Amniotic epithelial cell (primary cell): ENCODE measurements around the gene ELP1.
"Not testable (repeated sequence)": the region's sequence is repeated elsewhere in the genome, so short reads cannot be mapped to it uniquely, and the experiment has no call there.

Experiments
- DNase-seq: peaks from one replicate; pipeline ENCODE4 v3.0.0-alpha.2; 2010; ENCODE audit warnings: low read depth

ELP1 gene, protein sequence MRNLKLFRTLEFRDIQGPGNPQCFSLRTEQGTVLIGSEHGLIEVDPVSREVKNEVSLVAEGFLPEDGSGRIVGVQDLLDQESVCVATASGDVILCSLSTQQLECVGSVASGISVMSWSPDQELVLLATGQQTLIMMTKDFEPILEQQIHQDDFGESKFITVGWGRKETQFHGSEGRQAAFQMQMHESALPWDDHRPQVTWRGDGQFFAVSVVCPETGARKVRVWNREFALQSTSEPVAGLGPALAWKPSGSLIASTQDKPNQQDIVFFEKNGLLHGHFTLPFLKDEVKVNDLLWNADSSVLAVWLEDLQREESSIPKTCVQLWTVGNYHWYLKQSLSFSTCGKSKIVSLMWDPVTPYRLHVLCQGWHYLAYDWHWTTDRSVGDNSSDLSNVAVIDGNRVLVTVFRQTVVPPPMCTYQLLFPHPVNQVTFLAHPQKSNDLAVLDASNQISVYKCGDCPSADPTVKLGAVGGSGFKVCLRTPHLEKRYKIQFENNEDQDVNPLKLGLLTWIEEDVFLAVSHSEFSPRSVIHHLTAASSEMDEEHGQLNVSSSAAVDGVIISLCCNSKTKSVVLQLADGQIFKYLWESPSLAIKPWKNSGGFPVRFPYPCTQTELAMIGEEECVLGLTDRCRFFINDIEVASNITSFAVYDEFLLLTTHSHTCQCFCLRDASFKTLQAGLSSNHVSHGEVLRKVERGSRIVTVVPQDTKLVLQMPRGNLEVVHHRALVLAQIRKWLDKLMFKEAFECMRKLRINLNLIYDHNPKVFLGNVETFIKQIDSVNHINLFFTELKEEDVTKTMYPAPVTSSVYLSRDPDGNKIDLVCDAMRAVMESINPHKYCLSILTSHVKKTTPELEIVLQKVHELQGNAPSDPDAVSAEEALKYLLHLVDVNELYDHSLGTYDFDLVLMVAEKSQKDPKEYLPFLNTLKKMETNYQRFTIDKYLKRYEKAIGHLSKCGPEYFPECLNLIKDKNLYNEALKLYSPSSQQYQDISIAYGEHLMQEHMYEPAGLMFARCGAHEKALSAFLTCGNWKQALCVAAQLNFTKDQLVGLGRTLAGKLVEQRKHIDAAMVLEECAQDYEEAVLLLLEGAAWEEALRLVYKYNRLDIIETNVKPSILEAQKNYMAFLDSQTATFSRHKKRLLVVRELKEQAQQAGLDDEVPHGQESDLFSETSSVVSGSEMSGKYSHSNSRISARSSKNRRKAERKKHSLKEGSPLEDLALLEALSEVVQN (N-terminal part only)

DNA sequence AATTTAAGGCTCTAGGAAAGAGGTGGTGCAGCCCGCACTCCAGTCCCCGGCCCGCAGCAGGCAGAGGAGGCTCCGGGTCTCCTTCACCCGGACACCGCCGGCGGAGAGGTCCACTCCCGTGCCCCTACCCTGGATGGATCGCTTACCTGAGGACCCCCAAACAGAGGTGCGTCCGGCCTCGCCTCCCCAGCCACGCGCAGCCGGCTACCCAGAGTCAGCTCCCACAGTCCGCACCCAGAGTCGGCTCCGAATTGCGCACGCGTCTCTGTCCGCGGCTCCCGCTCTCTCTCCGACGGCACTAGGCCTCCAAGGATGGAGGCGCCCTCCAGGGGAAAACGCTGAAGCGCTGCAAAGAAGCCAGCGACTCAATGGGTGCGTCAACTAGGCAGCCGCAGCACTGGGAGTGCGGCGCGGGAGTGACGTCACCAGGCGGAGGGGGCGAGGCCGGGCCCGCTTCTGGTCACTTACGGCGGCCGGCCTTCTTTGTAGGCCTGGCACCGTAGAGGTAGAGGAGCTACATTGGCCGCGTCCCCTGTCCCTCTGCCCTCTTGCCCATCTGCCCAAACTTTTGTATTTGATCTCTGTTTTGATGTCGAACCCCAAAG lies at the start of gene ELP1:
ELP1 (minus strand) TSS at position 407 of the 605 bp plus-strand sequence. CDS start 2,978 bp downstream, outside the sequence.
- DNase-seq, result peak; percentile 93

DNA sequence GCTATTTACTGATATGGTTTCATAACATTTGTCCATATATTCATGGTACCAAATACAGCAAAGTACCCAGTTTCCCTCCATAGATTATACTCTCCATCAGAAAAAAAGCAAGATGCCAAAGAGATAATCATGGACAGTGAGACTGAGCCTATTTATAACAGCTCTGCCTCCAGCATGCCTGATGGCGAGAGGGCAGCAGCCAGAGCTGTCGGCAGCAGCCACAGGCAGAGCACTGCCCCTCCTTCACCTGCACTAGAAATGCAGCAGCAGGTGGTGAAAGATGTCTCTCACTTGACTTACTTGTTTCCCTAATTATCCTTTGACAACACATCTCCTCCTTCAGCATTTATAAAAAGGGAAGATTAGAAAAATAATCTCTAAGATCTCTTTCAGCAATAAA lies 47.0 kb upstream of the ELP1 start:
- DNase-seq, result no peak

DNA sequence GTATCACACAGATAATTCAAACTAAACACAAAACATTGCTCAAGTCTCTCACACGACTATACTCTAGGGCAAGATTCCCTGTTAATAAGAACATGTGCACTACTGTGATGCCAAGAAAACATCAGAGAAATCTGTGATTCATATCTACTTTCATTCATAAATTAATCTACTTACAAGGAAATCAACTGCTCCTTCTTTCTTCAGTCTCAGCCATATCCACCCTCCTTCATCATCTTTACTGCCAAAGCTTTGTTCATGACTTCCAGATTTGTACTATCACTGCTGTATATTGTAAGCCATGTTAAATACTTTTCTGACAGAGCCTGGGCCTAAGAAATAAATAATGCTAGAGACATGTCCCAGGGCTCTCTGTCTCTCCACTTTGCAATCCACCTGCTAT lies 44.3 kb upstream of the ELP1 start:
- peak; percentile 57 for DNase-seq

DNA sequence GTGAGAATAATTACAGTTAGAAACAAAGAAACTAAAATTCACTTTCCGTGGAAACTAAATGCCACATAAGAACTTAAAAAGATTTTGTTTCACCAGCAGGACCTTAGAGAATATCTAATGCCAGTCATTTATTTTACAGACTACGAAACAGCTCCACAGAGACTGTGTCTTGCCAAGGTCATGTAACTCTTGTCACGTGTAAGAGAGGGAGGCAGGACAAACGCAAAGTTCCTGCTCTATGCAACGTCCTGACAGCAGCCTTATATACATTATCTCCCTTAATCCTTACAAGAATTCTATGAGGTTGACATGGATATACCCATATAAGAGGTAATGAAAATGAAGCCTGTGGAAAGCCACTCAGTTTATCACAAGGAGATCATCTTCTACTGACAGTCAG lies 40.0 kb upstream of the ELP1 start:
- DNase-seq, result no peak

DNA sequence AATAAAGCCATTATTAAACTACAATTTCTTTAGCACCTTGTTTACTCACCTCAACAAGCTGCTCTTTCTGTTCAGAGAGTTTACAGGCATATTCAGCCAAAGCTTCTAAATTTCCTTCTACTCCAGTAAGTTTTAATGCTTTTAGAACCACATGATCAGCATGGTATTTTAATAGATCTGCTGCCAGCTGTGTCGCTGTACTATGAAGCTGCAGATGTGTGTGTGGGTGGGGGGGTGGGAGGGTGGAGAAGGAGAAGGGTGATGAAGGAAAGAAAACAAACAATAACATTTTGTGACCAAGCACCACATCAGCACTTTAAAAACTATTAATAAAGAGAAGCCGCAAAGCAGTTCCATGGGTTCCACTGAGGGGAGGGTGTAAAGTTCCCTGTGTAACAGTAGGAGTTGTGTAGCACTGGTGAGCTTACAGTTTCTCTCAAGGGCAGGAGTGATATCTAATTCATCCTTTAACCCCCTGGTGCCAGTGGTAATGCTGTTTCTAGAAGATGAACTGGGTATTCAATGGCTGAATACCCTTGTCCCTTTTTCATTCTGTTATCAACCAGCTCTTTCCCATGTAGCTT lies 38.8 kb upstream of the ELP1 start:
- DNase-seq, result no peak

DNA sequence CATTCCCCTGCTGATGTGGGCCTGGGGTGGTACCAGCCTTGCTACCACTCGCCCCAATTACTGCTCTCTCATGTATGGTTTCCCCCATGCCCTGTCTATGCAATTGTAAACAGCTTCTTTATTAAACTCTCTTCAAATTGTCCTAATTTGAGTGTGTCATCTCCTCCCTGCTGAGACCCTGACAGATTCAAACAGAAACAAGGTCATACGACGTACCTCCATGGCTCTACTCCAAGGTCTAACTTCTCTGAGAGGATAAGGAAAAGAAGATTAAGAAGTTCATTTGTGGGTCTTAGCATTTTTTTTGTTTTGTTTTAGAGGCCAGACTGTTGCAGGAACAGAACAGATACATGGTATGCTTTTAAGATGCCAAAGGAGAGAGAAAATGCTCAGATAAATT lies 38.3 kb upstream of the ELP1 start:
- no peak for DNase-seq

DNA sequence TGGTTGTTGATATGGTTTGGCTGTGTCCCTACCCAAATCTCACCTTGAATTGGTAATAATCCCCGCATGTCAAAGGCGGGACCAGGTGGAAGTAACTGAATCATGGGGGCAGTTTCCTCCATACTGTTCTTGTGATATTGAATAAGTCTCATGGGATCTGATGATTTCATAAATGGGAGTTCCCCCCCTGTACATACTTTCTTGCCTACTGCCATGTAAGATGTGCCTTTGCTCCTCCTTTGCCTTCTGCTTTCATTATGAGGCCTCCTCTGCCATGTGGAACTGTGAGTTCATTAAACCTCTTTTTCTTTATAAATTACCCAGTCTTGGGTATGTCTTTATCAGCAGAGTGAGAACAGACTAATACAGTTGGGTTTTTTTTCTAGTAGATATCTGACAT lies 37.5 kb upstream of the ELP1 start:
- not testable (repeated sequence) for DNase-seq

DNA sequence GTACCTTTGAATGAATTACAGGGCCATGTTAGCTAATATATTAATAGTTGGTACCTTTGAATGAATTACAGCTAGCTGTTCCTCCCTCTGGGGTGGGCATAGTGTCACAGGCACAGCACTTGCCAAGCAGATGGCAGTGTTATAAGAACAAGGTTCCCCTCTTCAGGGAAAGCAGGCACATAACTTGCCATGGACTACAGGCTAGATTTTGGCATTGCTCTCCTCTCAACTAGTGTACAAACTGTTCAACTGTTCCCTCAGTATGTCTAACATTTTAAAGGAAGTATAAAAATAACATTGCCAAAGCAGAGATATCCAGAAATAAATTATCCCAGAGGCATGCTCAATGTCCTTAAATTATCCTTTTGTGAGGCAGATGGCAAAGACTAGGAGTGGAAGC lies 34.0 kb upstream of the ELP1 start:
- DNase-seq, result no peak

DNA sequence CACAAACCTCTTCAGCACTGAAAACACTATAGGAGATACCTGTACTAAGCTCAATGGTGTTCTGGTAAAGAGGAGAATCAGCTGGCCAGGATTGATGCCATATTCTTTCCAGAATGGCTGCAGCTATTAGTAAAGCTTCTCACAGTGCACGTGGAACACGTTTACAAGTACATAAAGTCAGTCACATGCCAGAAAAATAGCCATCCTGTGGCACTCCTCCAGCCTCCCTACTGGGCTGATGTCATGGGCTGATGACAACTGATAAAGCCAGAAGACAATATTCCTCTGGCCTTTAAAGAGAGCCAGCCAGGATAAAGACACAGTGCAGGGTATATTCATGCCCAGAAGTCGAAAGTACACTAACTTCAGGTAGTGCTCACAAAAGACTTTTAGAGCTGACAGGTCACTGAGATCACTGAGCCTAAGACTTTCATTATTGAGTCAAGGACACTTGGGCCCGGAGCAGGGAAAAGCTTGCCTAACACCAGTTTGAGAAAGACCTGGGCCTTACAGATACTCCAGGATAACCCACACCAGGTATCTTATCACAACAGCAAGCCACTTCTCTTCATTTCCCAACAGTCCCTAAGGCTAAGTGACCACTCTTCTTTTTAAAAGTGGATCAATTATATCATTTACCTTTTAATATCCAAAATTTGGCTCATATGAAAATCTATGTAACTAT lies 29.7 kb upstream of the ELP1 start:
- DNase-seq, result no peak

DNA sequence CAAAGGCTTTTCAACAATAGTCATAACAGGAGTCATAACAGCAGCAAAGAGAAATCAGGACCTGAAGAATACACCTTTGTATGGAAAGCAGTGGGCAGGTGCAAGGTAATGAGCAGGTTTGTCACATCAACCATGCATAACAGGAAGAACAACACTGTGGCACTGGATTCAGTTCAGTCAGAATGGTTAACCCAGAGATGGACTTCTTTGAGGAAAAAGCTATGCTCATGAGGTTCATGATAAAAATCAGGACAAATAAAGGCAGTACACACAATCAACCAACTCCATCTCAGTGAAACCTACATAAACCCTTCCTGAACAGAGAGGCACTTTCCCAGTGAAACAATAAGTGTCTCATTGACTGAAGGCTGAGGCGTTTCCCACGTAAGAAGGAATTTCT lies 27.2 kb upstream of the ELP1 start:
- no peak for DNase-seq

DNA sequence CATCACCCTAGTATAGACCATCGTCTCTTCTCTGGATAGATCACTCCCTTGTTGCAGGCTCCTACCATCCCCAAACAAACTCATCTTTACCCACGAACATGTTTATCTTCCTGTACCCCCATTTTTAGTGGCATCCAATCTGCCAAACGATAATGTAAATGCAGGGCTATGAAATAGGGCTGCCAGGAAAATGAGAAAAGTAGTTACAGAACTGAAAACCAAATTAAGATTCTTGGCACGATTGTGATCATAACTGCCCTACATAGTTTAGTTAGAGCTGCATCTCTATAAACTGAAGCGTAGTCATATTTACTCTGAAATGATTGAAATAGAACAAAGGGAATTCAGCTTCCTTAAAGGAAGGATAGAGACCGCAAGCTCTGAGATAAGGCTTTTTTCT lies 26.4 kb upstream of the ELP1 start:
- DNase-seq, result no peak

DNA sequence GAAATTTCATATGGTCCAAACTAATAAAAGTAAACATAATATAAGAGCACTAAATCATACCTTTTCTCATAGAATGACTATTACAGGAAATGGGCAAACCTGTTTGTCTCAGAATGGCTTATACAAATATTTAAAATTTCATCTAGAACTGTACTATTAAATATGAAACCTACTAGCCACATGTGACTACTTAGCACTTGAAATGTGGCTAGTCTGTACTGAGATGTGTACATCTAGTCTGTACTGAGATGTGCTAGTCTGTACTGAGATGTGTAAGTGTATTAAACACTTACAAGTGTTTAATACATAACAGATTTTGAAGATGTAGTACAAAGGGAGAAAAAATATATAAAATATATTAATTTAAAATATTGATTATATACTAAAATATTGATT lies 22.7 kb upstream of the ELP1 start:
- no peak for DNase-seq

DNA sequence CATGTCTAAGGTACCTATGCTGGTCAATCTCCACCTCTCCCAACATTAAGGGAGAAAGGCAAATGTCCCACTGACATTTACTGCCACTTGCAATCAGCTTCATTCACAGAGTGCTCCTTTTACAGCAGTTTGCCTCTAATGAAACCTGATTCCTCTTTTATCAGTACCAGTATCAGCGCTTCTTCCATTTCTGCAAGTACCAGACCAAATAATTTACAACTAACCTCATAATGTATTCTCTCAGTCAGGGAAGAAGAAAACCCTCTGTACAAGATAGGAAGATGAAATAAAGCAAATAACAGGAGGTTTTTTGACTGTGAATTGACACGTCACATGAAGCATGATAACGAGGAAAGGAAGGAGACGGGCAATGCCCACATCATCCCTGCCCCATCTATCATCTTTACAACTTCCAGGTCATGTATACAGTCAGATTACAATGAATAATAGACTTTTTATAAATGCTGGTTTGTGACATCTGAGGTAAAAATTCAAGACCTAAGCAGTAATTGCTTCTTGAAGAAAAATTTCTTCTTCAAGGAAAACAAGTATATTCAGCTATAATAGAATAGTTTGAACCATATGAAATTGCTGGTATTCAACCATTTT lies 22.2 kb upstream of the ELP1 start:
- peak; percentile 7 for DNase-seq

DNA sequence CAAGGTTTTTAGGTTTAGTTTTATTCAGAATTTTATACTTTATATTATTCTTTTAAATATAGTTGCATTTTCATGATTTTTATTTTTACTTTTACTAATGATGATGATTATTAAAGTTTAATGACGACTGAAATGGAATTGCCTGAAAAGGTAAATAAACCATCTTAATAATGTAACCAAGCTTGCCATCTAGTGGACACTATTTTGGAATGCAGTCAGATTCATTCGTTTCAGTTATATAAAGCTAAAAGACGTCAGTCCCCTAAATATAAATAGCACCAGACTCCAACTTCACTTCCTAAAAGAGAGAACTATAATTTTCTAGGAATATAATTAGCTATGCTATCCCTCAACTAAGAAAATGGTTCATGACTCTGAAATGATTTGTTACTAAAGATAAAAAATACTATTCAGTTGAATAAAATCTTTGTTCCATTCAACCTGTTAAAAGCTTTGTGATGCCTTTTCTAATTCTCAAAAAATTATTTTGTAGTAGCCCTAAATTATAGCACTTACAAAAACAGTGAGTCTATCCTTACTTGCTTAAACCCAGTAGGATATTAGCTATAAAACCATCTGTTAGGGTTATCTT lies 20.2 kb upstream of the ELP1 start:
- peak; percentile 49 for DNase-seq

DNA sequence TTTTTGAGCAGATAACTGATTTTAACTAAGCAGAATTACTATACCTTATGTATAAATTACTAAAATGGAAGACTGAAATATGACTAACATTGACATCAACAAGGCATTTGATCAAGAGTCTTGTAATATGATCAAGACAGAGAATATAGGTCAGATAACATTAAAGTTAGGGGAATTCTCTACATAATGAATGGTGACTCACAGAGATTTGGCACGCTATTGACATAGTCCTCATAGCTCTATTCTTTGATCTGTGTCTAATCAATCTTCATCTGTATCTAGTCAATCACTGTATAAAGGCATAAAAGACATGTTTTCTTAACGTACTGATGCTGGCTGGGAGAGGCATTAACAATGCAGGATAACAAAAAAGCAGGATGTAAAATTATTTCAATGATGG lies 17.7 kb upstream of the ELP1 start:
- no peak for DNase-seq

DNA sequence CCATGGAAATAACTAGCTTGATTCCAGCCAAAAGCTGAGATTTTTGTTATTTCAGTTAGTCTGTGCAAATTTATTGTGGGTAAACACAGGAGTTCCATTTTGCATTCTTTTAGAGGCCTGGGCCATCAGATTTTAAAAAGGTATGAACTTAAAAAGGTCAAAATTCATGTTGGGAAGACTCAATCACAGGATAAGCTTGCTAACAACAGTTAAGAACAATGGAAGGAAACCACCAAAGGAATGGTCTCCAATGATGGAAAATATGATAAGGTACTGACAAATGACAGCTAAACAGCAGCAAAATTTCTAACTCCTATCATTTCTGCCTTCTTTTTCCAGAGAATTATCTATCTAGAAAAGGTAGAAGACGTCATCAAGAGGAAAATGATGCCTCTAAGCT lies 16.2 kb upstream of the ELP1 start:
- DNase-seq, result no peak

DNA sequence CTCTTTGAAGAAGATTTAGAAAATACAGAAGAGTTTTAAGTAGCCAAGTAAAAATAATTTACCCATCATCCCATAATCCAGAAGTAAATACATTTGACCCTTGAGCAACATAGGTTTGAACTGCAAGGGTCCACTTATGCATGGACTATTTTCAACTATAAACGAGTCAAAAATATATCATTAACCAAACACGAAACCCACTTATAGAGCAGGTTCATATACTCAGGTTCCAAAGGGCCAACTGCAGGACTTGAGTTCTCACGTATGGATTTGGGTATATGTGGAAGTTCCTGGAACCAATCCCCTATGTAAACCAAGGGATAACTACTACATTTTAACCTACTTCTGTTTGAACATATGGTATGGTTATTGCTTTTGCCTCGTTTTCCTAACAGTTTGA lies 6.1 kb upstream of the ELP1 start:
- no peak for DNase-seq

DNA sequence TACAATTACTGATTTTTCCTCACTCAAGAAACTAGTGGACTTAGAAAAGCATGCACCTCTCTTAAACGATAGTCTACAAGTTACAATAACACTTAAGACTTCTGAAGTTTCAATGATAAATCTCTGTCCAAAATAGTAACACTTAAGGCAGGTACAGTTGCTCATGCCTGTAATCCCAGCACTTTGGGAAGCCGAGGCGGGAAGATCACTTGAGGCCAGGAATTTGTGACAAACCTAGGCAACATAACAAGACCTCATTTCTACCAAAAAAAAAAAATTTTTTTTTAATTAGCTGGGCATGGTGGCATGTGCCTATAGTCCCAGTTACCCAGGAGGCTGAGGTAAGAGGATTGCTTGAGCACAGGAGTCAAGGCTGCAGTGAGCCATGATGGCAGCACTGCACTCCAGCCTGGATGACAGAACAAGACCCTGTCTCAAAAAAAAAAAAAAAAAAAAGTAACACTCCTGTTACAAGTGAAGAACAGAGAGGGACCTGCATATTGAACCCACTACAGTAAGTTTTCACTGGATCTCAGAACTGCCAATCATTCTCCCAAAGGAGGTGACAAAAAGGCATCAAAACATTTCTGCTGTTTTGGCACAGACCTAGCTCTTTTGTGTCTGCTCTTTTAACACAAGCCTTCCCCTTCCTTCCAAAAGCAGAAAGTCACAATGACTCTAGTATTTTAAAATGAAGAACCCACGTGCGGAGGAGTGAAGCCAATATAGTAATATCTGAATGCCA lies 3.8 kb upstream of the ELP1 start:
- no peak for DNase-seq

DNA sequence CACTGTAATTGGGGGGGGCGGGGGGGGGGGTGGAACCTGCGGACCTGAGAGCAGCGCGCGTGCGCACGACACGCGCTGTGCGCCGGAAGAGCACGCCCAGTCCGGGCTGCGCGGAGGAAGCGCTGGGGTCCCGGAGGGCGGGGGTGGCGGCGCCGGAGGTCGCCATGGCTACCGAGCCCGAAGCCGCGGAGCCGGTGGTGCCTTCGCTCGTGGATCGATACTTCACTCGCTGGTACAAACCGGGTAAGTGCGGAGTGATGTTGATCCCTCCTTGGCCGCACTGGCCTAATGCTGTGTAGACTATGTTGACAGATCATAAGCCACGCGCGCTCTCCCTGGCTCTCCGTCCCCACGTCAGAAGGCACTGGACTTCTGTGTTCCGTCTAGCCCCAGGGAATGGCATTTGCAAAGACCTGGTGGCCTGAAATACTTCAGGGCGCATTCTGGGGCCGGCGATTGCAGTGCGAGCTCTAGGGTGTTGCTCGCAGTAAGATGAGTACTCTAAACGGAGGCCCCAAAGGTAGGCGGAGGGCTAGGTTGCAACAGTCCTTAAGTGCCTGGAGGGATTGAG lies 484 bp upstream of the ELP1 start, which contains the start of gene ABITRAM:
ABITRAM (plus strand) TSS at position 78 of the 571 bp plus-strand sequence; CDS start at position 165, 87 bp downstream.
- peak; percentile 75 for DNase-seq
